ENCODE results near the gene PCDH9.

The PCDH9 gene

GRCh38 chr13:67232384-67232783 is 2.2 kb upstream of the PCDH9 start:
- Histone ChIP-seq H3K36me3 (ENCODE audit: insufficient read depth, low read length) (no peaks in the 10 kb centered on the region), H3K4me1 (ENCODE audit: insufficient read depth, low read length) (peaks cover 13% of the 10 kb centered on the region), H3K9ac (ENCODE audit: low read depth, low read length) (no peak overlapping the region), H3K27ac (ENCODE audit: low read depth, low read length) (no peak overlapping the region), H3K27me3 (ENCODE audit: insufficient read depth, low read length) (peaks cover 38% of the 10 kb centered on the region), H3K4me3 (ENCODE audit: low read length) (no peak overlapping the region), H3K9me3 (ENCODE audit: insufficient read depth, low read depth, low read length) (no peaks in the 10 kb centered on the region)
- WGBS = 95% methylated on average over 4 of the region's 5 CpGs

DNA sequence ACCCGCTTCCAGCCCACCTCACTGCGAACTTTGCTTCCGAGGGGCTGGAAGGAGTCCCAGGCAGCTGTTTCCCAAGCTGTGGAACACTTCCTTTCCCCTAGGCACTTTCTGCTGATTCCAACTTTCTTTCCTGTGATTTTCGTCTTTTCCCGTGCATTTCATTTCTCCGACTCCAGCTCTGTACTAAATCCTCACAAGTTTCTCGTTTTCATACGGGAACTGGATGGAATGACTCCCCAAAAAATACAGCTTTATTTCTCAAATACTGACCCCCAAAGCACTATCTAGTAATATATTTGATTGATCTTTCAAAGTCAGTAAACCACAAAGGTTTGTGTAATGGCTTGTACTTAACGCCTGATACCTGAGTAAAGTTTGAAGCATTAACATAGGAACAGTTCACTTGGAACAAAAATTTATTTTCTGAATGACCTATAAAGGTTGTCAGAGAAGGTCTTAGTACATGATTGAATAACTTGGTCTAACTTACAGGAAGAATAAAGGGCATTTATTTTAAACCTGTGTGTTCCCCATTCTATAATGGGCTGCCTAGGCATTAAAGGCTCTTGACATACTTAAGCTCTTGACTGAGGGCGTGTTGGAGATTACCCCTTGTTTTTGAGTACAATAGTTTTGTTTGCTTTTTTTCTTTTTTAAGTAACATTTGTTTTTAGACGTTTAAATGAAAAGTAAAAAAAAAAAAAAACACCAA is 1.3 kb upstream of the PCDH9 start:
- peaks cover 42% of the 10 kb centered on the region for H3K27me3 ChIP-seq (ENCODE audit: insufficient read depth, low read length)
- H3K36me3 ChIP-seq (ENCODE audit: insufficient read depth, low read length) = no peaks in the 10 kb centered on the region
- H3K9ac ChIP-seq (ENCODE audit: low read depth, low read length) = peak overlapping the region; percentile 74
- no peaks in the 10 kb centered on the region for H3K9me3 ChIP-seq (ENCODE audit: insufficient read depth, low read depth, low read length)
- H3K4me3 ChIP-seq (ENCODE audit: low read length) = peak overlapping the region; percentile 81
- H3K4me1 ChIP-seq (ENCODE audit: insufficient read depth, low read length) = peaks cover 13% of the 10 kb centered on the region
- no peak overlapping the region for H3K27ac ChIP-seq (ENCODE audit: low read depth, low read length)
- WGBS = 4% methylated on average over 10 of the region's 11 CpGs

- H3K27ac ChIP-seq (ENCODE audit: low read depth, low read length) = peak overlapping the region; percentile 28; the same call in 1 of the 2 replicates
- no peaks in the 10 kb centered on the region for H3K36me3 ChIP-seq (ENCODE audit: insufficient read depth, low read length)
- H3K9me3 ChIP-seq (ENCODE audit: insufficient read depth, low read depth, low read length) = no peaks in the 10 kb centered on the region
- peaks cover 42% of the 10 kb centered on the region for H3K27me3 ChIP-seq (ENCODE audit: insufficient read depth, low read length)
- peak overlapping the region; percentile 81 for H3K4me3 ChIP-seq (ENCODE audit: low read length)
- H3K9ac ChIP-seq (ENCODE audit: low read depth, low read length) = peak overlapping the region; percentile 74
- peaks cover 13% of the 10 kb centered on the region for H3K4me1 ChIP-seq (ENCODE audit: insufficient read depth, low read length)
- under 1% methylated on average over 86 of the region's 86 CpGs for WGBS
These were observed 510 bp upstream of the PCDH9 start for GRCh38 chr13:67230404-67231288.

- H3K4me1 ChIP-seq (ENCODE audit: insufficient read depth, low read length) = peaks cover 9% of the 10 kb centered on the region
- H3K27me3 ChIP-seq (ENCODE audit: insufficient read depth, low read length) = peaks cover 42% of the 10 kb centered on the region
- H3K27ac ChIP-seq (ENCODE audit: low read depth, low read length) = no peak overlapping the region
- no peaks in the 10 kb centered on the region for H3K36me3 ChIP-seq (ENCODE audit: insufficient read depth, low read length)
- WGBS = 5% methylated on average over 6 of the region's 6 CpGs
- H3K9me3 ChIP-seq (ENCODE audit: insufficient read depth, low read depth, low read length) = no peaks in the 10 kb centered on the region
- H3K4me3 ChIP-seq (ENCODE audit: low read length) = peak overlapping the region; percentile 81
- H3K9ac ChIP-seq (ENCODE audit: low read depth, low read length) = no peak overlapping the region
These were observed 1.2 kb downstream of the PCDH9 start for GRCh38 chr13:67228916-67229315.

DNA sequence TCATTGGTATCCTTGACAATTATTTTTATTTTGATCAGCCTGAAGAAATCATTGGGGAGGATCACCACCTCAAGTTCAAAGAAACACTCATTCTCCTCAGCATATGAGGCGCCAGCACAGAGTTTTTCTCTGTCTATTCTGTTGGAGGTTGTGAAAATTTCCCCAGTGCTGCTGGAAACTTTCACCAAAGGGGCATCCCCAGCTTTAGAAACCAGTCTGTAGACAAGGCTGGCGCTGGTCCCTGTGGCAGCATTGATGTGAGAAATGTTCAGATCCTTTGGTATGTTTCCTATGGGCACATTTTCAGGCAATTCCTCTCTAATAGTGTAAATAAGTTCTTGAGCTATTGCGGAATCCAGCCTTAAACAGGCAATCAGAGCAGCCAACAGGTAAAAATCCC is 2.1 kb downstream of the PCDH9 start:
- Histone ChIP-seq H3K27me3 (ENCODE audit: insufficient read depth, low read length) (peaks cover 39% of the 10 kb centered on the region), H3K4me1 (ENCODE audit: insufficient read depth, low read length) (peaks cover 8% of the 10 kb centered on the region; the same call in 1 of the 2 replicates), H3K27ac (ENCODE audit: low read depth, low read length) (no peak overlapping the region), H3K36me3 (ENCODE audit: insufficient read depth, low read length) (no peaks in the 10 kb centered on the region), H3K9ac (ENCODE audit: low read depth, low read length) (no peak overlapping the region), H3K9me3 (ENCODE audit: insufficient read depth, low read depth, low read length) (no peaks in the 10 kb centered on the region), H3K4me3 (ENCODE audit: low read length) (no peak overlapping the region)
- WGBS = 92% methylated on average over 2 of the region's 3 CpGs

DNA sequence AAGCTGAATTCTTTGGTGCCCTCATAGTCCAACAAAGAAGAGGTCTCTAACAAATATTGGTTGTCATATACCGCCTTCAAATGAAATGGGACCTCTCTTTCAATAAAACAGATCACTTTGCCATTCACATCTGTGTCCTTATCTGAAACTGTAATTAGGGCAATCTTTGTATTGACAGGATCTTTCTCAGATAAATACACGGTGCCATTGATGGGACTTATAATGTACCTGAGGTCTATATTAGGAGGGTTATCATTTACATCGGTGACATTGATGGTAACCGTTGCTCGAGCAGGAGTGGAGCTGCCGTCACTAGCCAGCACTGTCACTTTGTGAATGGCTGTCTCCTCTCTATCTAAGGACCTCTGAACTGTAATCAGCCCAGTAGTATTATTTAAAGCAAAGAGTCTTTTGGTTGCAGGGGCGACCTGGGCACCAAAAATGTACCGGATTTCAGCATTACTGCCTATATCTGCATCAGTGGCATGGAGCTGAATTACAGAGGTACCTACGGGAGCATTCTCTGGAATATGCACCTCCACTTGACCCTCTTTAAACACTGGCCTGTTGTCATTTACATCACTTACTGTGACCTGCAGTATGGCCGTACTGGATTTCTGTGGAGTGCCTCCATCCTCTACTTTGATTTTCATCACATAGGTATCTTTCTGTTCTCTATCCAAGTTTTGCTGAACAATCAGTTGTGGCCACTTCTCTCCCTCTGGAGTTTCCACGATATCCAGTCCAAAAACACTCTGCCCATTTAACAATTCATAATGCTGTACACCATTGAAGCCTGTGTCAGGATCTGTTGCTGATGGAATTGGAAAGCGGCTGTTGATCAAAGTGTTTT is 2.8 kb downstream of the PCDH9 start:
- Histone ChIP-seq H3K27ac (ENCODE audit: low read depth, low read length) (no peak overlapping the region), H3K27me3 (ENCODE audit: insufficient read depth, low read length) (peaks cover 32% of the 10 kb centered on the region), H3K4me1 (ENCODE audit: insufficient read depth, low read length) (peaks cover 8% of the 10 kb centered on the region; the same call in 1 of the 2 replicates), H3K9ac (ENCODE audit: low read depth, low read length) (no peak overlapping the region), H3K4me3 (ENCODE audit: low read length) (no peak overlapping the region), H3K9me3 (ENCODE audit: insufficient read depth, low read depth, low read length) (no peaks in the 10 kb centered on the region), H3K36me3 (ENCODE audit: insufficient read depth, low read length) (no peaks in the 10 kb centered on the region)
- WGBS = 94% methylated on average over 12 of the region's 12 CpGs

DNA sequence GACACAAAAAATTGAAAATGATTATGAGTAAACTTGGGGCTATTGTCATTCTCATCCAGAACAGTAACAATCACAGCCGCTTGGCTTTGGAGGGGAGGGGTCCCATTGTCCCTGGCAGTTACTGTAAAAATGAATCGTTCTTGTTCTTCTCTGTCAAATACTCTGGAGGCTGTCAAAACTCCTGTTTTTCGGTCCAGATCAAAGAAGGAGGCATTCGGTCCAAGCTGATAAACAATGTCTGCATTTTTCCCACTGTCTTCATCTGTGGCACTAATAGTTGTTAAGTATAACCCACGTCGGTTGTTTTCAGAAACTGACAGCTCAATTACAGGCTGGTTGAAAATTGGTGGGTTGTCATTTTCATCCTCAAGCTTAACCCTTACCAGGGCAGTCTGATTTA is 3.4 kb downstream of the PCDH9 start:
- Histone ChIP-seq H3K4me3 (ENCODE audit: low read length) (no peak overlapping the region), H3K27me3 (ENCODE audit: insufficient read depth, low read length) (peaks cover 30% of the 10 kb centered on the region), H3K27ac (ENCODE audit: low read depth, low read length) (no peak overlapping the region), H3K9me3 (ENCODE audit: insufficient read depth, low read depth, low read length) (no peaks in the 10 kb centered on the region), H3K9ac (ENCODE audit: low read depth, low read length) (no peak overlapping the region), H3K36me3 (ENCODE audit: insufficient read depth, low read length) (no peaks in the 10 kb centered on the region), H3K4me1 (ENCODE audit: insufficient read depth, low read length) (peaks cover 8% of the 10 kb centered on the region; the same call in 1 of the 2 replicates)
- 94% methylated on average over 6 of the region's 6 CpGs for WGBS

- no peaks in the 10 kb centered on the region for H3K9me3 ChIP-seq (ENCODE audit: insufficient read depth, low read depth, low read length)
- H3K36me3 ChIP-seq (ENCODE audit: insufficient read depth, low read length) = no peaks in the 10 kb centered on the region
- H3K27ac ChIP-seq (ENCODE audit: low read depth, low read length) = no peak overlapping the region
- peaks cover 30% of the 10 kb centered on the region for H3K27me3 ChIP-seq (ENCODE audit: insufficient read depth, low read length)
- H3K9ac ChIP-seq (ENCODE audit: low read depth, low read length) = no peak overlapping the region
- no peak overlapping the region for H3K4me3 ChIP-seq (ENCODE audit: low read length)
- 93% methylated on average over 20 of the region's 20 CpGs for WGBS
- peaks cover 8% of the 10 kb centered on the region; the same call in 1 of the 2 replicates for H3K4me1 ChIP-seq (ENCODE audit: insufficient read depth, low read length)
These were observed 4.6 kb downstream of the PCDH9 start for GRCh38 chr13:67225252-67226159.

DNA sequence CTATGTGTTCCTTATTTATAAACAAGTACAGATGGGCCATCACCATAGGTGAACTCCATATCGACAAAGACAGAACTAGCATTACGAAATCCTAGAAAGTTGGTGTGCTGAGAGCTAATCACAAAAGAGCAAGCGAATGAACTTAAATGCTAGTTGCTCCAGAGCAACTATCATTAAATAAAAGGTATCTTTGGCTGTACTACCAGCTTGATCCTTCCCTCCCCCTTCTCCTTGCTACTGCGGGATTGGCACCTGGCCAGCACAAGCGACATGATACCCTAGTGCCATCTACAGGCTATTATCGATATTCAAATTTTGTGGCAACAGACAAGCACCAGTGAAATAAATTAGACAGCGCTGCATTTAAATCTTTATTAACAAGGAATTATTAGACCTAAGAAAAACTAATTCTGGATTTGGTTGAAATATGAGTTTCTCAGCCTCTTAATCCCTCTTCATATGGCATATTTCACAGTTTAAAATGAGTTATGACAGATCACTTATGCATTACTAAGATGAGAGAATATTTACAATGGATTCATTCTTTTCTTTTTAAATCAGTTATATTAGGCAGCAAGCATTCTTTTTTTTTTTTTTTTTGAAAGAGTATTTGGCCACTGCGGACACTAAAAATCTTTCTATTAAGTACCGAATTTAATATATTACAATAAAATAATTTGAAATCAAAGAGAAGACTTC is 5.8 kb downstream of the PCDH9 start:
- peaks cover 8% of the 10 kb centered on the region; the same call in 1 of the 2 replicates for H3K4me1 ChIP-seq (ENCODE audit: insufficient read depth, low read length)
- H3K4me3 ChIP-seq (ENCODE audit: low read length) = no peak overlapping the region

GRCh38 chr13:67223742-67224141 is 6.4 kb downstream of the PCDH9 start:
- Histone ChIP-seq H3K9ac (ENCODE audit: low read depth, low read length) (no peak overlapping the region), H3K9me3 (ENCODE audit: insufficient read depth, low read depth, low read length) (no peaks in the 10 kb centered on the region), H3K4me1 (ENCODE audit: insufficient read depth, low read length) (peaks cover 7% of the 10 kb centered on the region; the same call in 1 of the 2 replicates), H3K4me3 (ENCODE audit: low read length) (no peak overlapping the region), H3K27ac (ENCODE audit: low read depth, low read length) (no peak overlapping the region), H3K36me3 (ENCODE audit: insufficient read depth, low read length) (no peaks in the 10 kb centered on the region), H3K27me3 (ENCODE audit: insufficient read depth, low read length) (peaks cover 17% of the 10 kb centered on the region)
- no CpG with 5 or more reads among the region's 1 CpG for WGBS

More for the DNA sequence above, 5.8 kb downstream of the PCDH9 start:
- Histone ChIP-seq H3K27ac (ENCODE audit: low read depth, low read length) (no peak overlapping the region), H3K36me3 (ENCODE audit: insufficient read depth, low read length) (no peaks in the 10 kb centered on the region), H3K9me3 (ENCODE audit: insufficient read depth, low read depth, low read length) (no peaks in the 10 kb centered on the region), H3K9ac (ENCODE audit: low read depth, low read length) (no peak overlapping the region), H3K27me3 (ENCODE audit: insufficient read depth, low read length) (peaks cover 22% of the 10 kb centered on the region)
- WGBS = 34% methylated on average over 7 of the region's 9 CpGs

All from HUES64 (cell line).